Hematopoietic multipotent progenitor cell treated with erythropoietin and hydrocortisone succinate and interleukin-3 and kit ligand, for 4 days (in vitro differentiated cells): Measurements from ENCODE around the gene PTPRK.

Source experiments
- DNase-seq: peaks from one replicate; pipeline ENCODE4 v3.0.0-alpha.2; 2015

The PTPRK gene

DNA sequence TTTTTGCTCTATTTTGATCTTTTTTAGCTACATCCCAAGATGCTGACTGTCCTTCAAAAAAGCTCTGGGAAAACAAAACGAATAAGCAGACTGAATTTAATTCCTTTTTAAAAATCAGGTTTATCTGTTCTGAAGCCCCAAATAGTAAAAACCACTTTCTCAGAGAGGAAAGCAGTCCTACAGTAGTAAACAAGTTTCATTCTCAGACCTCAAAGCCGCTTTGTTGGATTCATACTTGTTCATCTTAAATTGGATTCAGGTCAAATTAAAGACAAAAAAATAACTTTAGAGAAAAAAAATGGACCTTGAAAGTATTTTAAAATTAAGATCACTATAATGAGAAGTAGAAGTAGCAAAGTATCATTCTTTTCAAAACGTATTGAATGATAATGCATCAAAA is 523.5 kb downstream of the PTPRK start:
- no peak for DNase-seq

- DNase-seq, result no peak
These were observed 528.3 kb downstream of the PTPRK start for GRCh38 chr6:127992144-127992543.

GRCh38 chr6:127990074-127990473 is 530.3 kb downstream of the PTPRK start:
- no peak for DNase-seq

DNA sequence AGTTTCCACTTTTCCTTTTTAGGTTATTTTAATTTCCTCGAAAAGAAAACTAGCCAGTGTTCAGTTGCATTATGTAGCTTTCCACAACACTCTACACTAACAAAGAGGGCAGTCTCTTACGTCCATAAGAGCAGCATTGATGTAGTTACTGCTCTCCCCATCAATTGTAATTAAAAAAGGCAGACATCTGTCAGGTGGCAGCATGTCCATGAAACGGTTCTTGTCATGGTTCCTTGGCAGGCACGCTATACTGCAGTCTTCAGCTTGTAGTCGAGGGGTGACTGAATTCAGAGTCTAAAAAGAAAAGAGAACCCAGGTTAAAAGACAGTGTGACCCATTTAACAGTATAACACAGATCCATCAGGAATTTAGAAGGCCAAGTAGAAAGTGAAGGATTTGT is 539.4 kb downstream of the PTPRK start:
- no peak for DNase-seq

DNA sequence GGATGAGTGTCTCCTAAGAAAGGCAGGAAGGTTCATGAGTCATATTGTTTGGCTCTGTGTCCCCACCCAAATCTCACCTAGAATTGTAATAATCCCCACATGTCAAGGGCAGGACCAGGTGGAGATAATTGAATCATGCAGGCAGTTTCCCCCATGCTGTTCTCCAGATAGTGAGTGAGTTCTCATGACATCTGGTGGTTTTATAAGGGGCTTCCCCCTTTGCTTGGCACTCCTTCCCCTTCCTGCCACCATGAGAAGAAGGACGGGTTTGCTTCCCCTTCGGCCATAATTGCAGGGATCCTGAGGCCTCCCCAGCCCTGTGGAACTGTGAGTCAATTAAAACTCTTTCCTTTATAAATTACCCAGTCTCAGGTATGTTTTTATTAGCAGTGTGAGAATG is 542.2 kb downstream of the PTPRK start:
- DNase-seq, result peak; percentile 26

DNA sequence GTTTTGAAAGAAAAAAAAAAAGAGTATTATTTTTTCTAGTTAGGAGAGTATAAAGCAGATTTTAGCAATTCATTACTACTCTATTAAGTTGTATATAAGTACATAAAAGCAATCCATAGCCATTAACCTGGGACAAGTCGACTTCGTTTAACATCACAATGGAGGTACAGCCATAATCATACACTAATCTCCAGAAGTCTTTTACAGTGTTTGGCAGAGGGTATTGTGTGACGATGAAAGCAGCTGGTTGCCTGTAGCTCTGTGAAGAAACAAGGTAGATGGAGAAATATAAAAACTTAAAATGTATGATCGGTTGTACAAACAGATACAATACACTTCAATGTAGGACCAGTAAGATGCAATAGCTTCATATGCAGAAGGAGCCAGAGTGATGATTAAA is 543.6 kb downstream of the PTPRK start:
- no peak for DNase-seq

- no peak for DNase-seq
These were observed 544.3 kb downstream of the PTPRK start for GRCh38 chr6:127976111-127976510.

DNA sequence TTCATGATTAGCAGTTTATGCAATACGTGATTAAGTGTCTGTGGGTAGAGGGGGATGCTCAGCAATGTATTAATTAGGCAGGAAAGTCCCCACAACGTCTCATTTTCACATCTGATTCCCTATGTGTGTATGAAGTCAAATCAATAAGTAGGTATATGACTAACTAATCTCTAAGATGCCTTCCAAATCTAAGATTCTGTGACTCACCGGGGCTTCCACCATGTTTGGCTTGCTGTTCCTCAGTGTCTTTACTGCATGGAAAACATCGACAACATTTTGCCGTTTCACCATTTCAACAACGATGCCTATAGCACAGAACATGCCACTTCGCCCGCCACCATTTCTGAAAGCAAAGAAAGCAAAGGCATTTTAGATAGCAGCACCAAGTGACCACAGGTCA is 547.6 kb downstream of the PTPRK start:
- DNase-seq, result no peak

DNA sequence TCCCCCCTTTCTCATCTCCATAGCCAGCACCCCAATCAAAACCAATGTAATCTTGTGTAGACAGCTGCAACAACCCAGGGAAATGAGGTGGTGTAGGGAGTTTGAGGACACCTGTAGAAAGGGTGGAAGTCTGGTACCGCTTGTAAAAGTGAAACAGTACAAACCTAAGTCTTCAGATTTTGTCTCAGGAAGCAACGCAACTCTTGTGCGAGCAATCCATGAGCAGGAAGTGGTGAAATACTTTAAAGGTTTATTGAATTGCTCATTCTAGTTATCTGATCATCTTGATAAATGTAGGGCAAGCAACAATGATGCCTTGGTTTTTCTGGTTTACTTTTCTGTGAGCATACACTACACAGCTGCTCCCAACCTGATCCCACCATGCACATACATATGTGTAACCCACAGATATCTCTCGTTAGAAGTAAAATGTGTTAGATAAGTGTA is 548.4 kb downstream of the PTPRK start:
- peak; percentile 60 for DNase-seq

DNA sequence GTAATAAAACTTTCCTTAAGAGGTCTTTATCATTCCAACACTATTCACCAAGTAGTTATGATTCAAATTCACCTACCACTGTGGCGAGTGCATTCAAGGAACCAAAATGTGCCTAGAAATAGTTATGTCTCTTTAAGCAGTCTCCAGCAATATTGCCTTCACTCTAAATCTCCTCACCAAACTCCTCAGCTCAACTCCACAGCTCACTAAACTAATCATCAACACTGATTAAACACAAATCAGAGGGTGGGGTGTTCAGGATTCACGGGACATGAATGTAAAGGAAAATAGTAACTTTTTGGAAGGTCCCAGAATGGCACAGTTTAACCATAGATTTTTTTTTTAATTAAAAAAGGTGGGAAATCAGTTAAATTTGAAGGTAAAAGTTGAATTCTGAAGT is 549.0 kb downstream of the PTPRK start:
- no peak for DNase-seq

GRCh38 chr6:127969701-127970100 is 550.7 kb downstream of the PTPRK start:
- no peak for DNase-seq

DNA sequence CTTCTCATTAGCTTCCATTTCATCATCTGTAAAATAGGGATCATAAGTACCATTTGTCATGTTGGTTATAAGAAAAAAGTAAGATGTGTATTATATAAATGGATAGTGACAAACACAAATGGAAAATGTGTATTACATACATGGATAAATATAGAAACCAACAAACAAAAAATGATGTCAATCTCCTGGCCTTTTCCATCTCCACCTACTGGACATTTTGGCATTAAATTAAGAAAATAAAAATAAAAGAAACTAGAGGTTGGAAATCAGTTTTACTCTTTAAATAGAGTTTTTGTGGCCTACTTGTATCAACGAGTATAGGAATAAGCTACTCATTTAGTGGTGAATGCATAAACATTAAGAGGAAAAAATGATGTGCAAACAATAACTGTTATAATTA is 552.0 kb downstream of the PTPRK start:
- DNase-seq, result no peak

GRCh38 chr6:127967708-127968107 is 552.7 kb downstream of the PTPRK start:
- no peak for DNase-seq

GRCh38 chr6:127966616-127967015 is 553.8 kb downstream of the PTPRK start:
- DNase-seq, result no peak

GRCh38 chr6:127963495-127963894 is 556.9 kb downstream of the PTPRK start:
- DNase-seq, result no peak

DNA sequence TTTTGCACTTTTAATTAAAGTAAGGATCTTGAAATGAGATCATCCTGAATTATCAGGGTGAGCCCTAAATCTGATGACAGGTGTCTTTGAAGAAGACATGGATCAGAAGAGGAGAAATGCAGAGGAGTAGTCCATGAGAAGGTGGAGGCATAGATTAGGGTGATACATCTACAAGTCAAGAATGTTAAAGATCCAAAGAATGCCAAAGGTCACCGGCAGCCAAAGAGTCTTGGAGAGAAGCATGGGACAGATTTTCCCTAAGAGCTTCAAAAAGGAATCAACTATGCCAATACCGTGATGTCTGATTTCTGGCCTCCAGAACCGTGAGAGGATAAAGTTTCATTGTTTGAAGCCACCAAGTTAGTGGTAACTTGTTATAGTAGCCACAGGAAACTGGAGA is 560.5 kb downstream of the PTPRK start:
- no peak for DNase-seq

GRCh38 chr6:127956956-127957355 is 563.4 kb downstream of the PTPRK start:
- DNase-seq, result no peak

- no peak for DNase-seq
These were observed 564.0 kb downstream of the PTPRK start for GRCh38 chr6:127956260-127956888.

- DNase-seq, result no peak
These were observed 566.3 kb downstream of the PTPRK start for GRCh38 chr6:127954082-127954481.

GRCh38 chr6:127952831-127953230 is 567.6 kb downstream of the PTPRK start:
- DNase-seq, result no peak

DNA sequence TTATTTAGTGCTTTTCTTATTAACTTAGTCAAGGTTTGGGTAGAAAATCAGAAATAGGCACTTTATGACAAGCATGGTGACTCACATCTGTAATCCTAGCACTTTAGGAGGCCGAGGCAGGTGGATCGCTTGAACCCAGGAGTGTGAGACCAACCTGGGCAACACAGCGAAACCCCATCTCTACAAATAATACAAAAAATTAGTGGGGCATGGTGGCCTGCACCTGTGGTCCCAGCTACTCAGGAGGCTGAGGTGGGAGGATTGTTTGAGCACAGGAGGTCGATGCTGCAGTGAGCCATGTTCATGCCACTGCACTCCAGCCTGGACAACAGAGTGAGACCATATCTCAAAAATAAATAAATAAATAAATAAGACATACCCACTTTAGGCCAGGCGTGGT is 568.2 kb downstream of the PTPRK start:
- no peak for DNase-seq

GRCh38 chr6:127951172-127951917 is 569.1 kb downstream of the PTPRK start:
- peak; percentile 19 for DNase-seq

GRCh38 chr6:127950566-127951145 is 569.7 kb downstream of the PTPRK start:
- DNase-seq, result peak; percentile 63

DNA sequence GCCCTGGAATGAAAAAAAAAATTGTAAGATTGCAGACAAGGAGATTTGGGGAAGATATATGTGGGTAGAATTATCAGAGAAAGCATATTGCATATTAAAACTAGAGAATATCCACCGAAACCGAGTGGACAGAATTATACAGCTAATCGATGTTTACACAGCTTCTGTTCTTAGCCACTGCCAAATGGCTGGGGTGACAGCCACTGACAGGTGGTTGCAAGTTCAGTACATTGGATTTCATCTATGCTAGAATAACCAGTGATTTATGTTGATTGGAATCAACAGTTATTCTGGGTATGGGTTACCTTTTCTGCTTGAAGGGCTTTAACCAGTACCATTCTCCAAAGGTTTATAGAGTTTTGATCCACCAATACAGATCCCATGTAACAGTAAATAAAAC is 571.1 kb downstream of the PTPRK start:
- no peak for DNase-seq
